Upper lobe of right lung (tissue), 1 donor: Measurements from ENCODE around the gene UBR3. TPM values are rescaled to one million over a fixed set of nuclear protein-coding genes. Genes with fewer than 3 reads are reported as not detected.

ENCODE experiments used
- ATAC-seq: fragments of 200-7000 bp; cut with Tn5 transposase; one replicate; pipeline ENCODE4 v1.9.1; 2020; ENCODE audit warnings: mild to moderate bottlenecking, moderate library complexity
- DNase-seq: peaks from one replicate; pipeline ENCODE4 v3.0.0-alpha.2; 2020
- H3K27ac ChIP-seq: fragments of 200-600 bp; one replicate; pipeline ENCODE4 v1.8.0; 2022
- H3K27me3 ChIP-seq: fragments of 200-600 bp; one replicate; pipeline ENCODE4 v1.8.0; 2022; ENCODE audit warnings: mild to moderate bottlenecking
- H3K36me3 ChIP-seq: fragments of 200-600 bp; one replicate; pipeline ENCODE4 v1.8.0; 2022
- H3K4me1 ChIP-seq: fragments of 200-600 bp; one replicate; pipeline ENCODE4 v1.8.0; 2022
- H3K4me3 ChIP-seq: fragments of 200-600 bp; one replicate; pipeline ENCODE4 v1.8.0; 2022; ENCODE audit warnings: mild to moderate bottlenecking
- H3K9me3 ChIP-seq: fragments of 200-600 bp; one replicate; pipeline ENCODE4 v1.8.0; 2022
- intact Hi-C: fragments of 100-400 bp; cut with DNase I; formaldehyde crosslinking; loops from one replicate; pipeline ENCODE4 v1.11.0; 2022
- total RNA-seq: library from RNA; stranded (reverse); fragmentation: NEBNext Ultra II Directional; extraction: Animal tissue kit (Norgen Biotek cat#: 25700); gene quantifications from one replicate; pipeline ENCODE4 v1.2.1, GENCODE V29; 2021
- TF ChIP-seq, protein P1 (sequence below): fragments of 200-600 bp; IDR thresholded peaks from one replicate; pipeline ENCODE4 v1.8.0; 2022; ENCODE audit warnings: antibody characterized with exemption
- donor health status: DM: no; HTN: yes; CAD: no; lungs with severe emphysema.

Gene UBR3
- total RNA-seq, 1 donor from 2014 or later: 42.8 TPM

DNA sequence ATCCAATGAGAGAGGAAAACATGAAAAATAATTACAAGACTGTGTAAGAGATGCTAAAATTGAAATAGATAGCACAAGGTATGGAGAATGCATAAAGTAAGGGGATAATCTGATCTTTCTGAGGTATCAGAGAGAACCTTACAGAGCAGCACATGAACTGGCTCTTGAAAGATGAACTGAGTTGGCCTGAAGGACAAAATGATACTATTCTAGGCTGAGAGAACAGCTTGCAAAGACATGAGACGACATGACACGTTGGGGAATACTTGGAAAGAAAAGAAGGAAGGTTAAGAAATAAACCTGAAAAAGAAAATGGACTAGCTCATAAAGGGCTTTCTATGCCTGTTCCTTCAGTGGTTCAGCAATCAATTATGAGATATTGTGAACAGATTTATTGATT, 198.0 kb downstream of the UBR3 start:
- Histone ChIP-seq H3K4me3 (no peak overlapping the region), H3K9me3 (no peaks in the 10 kb centered on the region), H3K4me1 (no peaks in the 10 kb centered on the region), H3K36me3 (peaks cover 14% of the 10 kb centered on the region), H3K27me3 (no peaks in the 10 kb centered on the region), H3K27ac (no peak overlapping the region)
- intact Hi-C loops: no loop called here
- no peak for DNase-seq
- ATAC-seq: no peak
- TF ChIP-seq, protein P1, sequence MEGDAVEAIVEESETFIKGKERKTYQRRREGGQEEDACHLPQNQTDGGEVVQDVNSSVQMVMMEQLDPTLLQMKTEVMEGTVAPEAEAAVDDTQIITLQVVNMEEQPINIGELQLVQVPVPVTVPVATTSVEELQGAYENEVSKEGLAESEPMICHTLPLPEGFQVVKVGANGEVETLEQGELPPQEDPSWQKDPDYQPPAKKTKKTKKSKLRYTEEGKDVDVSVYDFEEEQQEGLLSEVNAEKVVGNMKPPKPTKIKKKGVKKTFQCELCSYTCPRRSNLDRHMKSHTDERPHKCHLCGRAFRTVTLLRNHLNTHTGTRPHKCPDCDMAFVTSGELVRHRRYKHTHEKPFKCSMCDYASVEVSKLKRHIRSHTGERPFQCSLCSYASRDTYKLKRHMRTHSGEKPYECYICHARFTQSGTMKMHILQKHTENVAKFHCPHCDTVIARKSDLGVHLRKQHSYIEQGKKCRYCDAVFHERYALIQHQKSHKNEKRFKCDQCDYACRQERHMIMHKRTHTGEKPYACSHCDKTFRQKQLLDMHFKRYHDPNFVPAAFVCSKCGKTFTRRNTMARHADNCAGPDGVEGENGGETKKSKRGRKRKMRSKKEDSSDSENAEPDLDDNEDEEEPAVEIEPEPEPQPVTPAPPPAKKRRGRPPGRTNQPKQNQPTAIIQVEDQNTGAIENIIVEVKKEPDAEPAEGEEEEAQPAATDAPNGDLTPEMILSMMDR: no peak

DNA sequence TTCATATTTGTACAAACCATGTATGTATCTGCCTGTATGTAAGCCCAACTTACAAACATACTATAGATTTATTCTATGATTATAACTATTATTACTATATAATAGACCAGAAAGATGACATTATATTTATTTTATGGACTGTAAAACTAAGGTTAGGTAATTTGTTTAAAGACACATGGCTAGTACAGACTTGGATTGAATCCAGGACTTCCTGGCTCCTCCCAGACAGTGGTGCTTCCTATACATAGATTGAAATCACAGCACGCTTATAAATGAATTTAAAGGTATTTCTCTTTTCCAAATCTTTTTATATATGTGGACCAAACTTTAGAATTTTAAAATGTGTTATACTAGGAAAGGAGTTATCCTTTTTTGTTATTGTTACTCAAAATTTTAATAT, 199.1 kb downstream of the UBR3 start:
- Histone ChIP-seq H3K4me1 (no peaks in the 10 kb centered on the region), H3K9me3 (no peaks in the 10 kb centered on the region), H3K27me3 (no peaks in the 10 kb centered on the region), H3K27ac (no peak overlapping the region), H3K36me3 (peaks cover 14% of the 10 kb centered on the region), H3K4me3 (no peak overlapping the region)
- TF ChIP-seq, protein P1: no peak
- intact Hi-C loops: no loop called here
- no peak for DNase-seq
- no peak for ATAC-seq

DNA sequence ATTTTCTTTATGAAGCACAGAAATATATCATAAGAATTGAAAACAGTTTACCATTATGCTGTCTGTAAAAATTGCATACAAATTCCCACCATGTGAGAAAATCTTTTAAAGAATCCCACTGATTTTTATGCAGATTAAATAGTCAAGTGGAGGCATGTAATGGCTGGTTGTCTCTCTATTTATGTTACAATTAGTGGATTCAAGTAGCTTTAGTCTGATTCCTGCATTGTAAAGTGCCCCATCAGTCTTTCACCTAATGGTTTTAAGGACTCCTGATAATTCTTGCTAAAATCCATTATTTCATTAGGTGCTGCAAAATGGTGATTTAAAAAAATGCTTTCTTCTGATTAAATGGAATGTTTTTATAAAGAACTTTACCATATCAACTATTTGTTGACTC, 202.3 kb downstream of the UBR3 start:
- H3K27me3 ChIP-seq: no peaks in the 10 kb centered on the region
- H3K36me3 ChIP-seq: peaks cover 11% of the 10 kb centered on the region
- no peak for ATAC-seq
- H3K9me3 ChIP-seq: no peaks in the 10 kb centered on the region
- TF ChIP-seq, protein P1: no peak
- intact Hi-C loops: no loop called here
- no peak overlapping the region for H3K4me3 ChIP-seq
- no peaks in the 10 kb centered on the region for H3K4me1 ChIP-seq
- no peak overlapping the region for H3K27ac ChIP-seq
- no peak for DNase-seq

DNA sequence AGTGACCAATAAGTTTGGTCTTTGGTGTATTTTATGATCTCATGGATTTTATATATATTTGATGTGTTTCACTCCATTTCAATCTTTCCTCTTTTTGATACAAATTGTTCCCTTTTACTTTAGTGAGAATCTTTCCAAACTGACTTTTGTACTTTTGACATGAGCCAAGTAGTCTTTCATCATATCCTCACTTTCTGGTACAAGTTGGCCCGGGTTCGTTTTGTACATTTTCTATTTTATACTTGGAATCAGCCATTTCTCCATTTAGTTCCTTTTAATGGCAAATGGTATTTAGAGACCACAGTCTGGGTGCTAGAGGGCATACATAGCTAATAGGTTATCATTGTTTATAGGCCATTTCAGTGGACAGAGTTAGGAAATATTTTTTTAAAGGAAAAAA, 202.8 kb downstream of the UBR3 start:
- intact Hi-C loops: no loop called here
- no peaks in the 10 kb centered on the region for H3K27me3 ChIP-seq
- TF ChIP-seq, protein P1: no peak
- H3K27ac ChIP-seq: no peak overlapping the region
- DNase-seq (no peak), ATAC-seq (peak; percentile 50)
- no peaks in the 10 kb centered on the region for H3K9me3 ChIP-seq
- no peak overlapping the region for H3K4me3 ChIP-seq
- no peaks in the 10 kb centered on the region for H3K4me1 ChIP-seq
- peaks cover 11% of the 10 kb centered on the region for H3K36me3 ChIP-seq

DNA sequence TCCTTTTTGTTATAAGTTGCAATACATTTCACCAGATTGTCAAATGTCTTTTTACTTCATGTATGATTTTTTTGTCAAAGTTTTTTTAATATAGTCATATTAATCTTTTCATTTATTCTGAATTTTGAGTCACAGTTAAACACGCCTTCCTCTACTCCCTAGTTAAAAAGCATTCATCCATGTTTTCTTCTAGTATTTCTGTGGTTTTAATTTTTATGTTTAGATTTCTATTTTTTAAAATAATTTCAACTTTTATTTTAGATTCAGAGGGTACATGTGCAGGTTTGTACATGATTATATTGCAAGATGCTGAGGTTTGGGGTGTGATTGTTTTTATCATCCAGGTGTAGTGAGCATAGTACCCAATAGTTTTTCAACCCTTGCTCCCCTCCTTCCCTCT, 204.0 kb downstream of the UBR3 start:
- intact Hi-C loops: no loop called here

More for the DNA sequence above, 204.0 kb downstream of the UBR3 start:
- Histone ChIP-seq H3K36me3 (peaks cover 11% of the 10 kb centered on the region), H3K4me3 (no peak overlapping the region), H3K9me3 (no peaks in the 10 kb centered on the region), H3K4me1 (no peaks in the 10 kb centered on the region), H3K27me3 (no peaks in the 10 kb centered on the region), H3K27ac (no peak overlapping the region)
- ATAC-seq (no peak), DNase-seq (no peak)
- TF ChIP-seq, protein P1: no peak
